Ovary (tissue), 9 donors: ENCODE results near the gene TUBA1B. TPM values are rescaled to one million over a fixed set of nuclear protein-coding genes. Genes with fewer than 3 reads are reported as not detected.

ENCODE experiments used
- DNase-seq, 5 donors: peaks; one replicate each; pipeline ENCODE4 v3.0.0-alpha.2; 2019 to 2020
- H3K27ac ChIP-seq, 2 donors: fragments of 200-600 bp; one replicate each; pipeline versions ENCODE4 v1.5.1 to v1.8.0; 2019 to 2022
- H3K27me3 ChIP-seq: fragments of 200-600 bp; one replicate; pipeline ENCODE4 v1.8.0; 2022
- H3K36me3 ChIP-seq: fragments of 200-600 bp; sonication (generic); one replicate; pipeline ENCODE4 v1.5.1; 2019
- H3K4me1 ChIP-seq: one replicate; pipeline ENCODE4 v1.8.1; 2013; ENCODE audit warnings: mild to moderate bottlenecking, moderate library complexity; ENCODE audit not compliant: insufficient read depth
- H3K4me3 ChIP-seq: fragments of 200-600 bp; sonication (generic); one replicate; pipeline ENCODE4 v1.5.1; 2017
- H3K9me3 ChIP-seq, 2 donors: fragments of 200-600 bp in 1 of 2; sonication (generic) in 1 of 2; one replicate each; pipeline versions ENCODE4 v1.5.1 to v1.8.1; 2013 to 2019; ENCODE audit warnings: mild to moderate bottlenecking in 1 of 2, moderate library complexity in 1 of 2
- CTCF ChIP-seq, 3 donors: fragments of 450-650 bp in 2 of 3; fragments of 200-600 bp in 1 of 3; IDR thresholded peaks; one replicate each; pipeline versions ENCODE4 v1.5.1 to v1.8.0; 2016 to 2022; ENCODE audit warnings: antibody characterized with exemption in 3 of 3, mild to moderate bottlenecking in 1 of 3
- EP300 ChIP-seq: sonication (generic); formaldehyde crosslinking; IDR thresholded peaks from one replicate; pipeline ENCODE4 v1.6.1; 2017; ENCODE audit warnings: antibody characterized with exemption
- POLR2A ChIP-seq: fragments of 450-650 bp; IDR thresholded peaks from one replicate; pipeline ENCODE4 v1.6.1; 2017; ENCODE audit warnings: antibody characterized with exemption, mild to moderate bottlenecking, moderate library complexity
- WGBS, 3 donors: extraction: QIAGEN DNeasy Blood & Tissue Kit in 1 of 3; methylation state at CpG; one replicate each; pipeline versions ENCODE4 v1.1.5 to v1.1.7; 2013 to 2017; 5-methylcytosine and 5-hydroxymethylcytosine counted together
- intact Hi-C, 4 donors: fragments of 100-400 bp; cut with DNase I; formaldehyde crosslinking; loops; one replicate each; pipeline versions ENCODE4 v1.11.0 to v1.15.1; 2022 to 2023
- polyA plus RNA-seq, 2 donors: library from polyadenylated mRNA; stranded (reverse); fragments of 200-250 nt in 1 of 2; fragments of 350-450 nt in 1 of 2; fragmentation: Illumina TruSeq in 1 of 2; extraction: RNeasy Lipid Tissue Mini Kit (QIAGEN cat#74804) in 1 of 2; gene quantifications; one replicate each; pipeline ENCODE4 v1.2.3, GENCODE V29; 2013 to 2014
- total RNA-seq, 7 donors: library from RNA; depleted of rRNA in 2 of 7; stranded (reverse); fragments of >200 nt in 2 of 7; fragmentation: NEBNext Ultra II Directional in 3 of 7; extraction: Animal tissue kit (Norgen Biotek cat#: 25700) in 3 of 7; gene quantifications; one replicate each; pipeline versions ENCODE4 v1.1.0 to v1.2.4, GENCODE V29; 2016 to 2023
- donor health status: DM: no; HTN: no; CAD: no; lungs with moderate emphysema.
- donor health status: DM: no; HTN: no; CAD: no.
- donor health status: Bipolar disorder and iron deficiency.
- donor health status: DM: yes; HTN: yes; CAD: no.
- donor health status: DM: no; HTN: no; CAD: no.
- donor health status: DM: yes; HTN: yes; CAD: no.

TUBA1B gene
- total and polyA plus RNA-seq, 9 donors = 281 to 705 (median 340) TPM

- no peak overlapping the region for H3K27ac ChIP-seq
- no peaks in the 10 kb centered on the region for H3K4me1 ChIP-seq
- WGBS, 3 donors = 70 to 76% (median 74%) methylated on average over 6 of the region's 6 CpGs
Observed at GRCh38 chr12:49161092-49161795, 30.0 kb upstream of the TUBA1B start.

DNA sequence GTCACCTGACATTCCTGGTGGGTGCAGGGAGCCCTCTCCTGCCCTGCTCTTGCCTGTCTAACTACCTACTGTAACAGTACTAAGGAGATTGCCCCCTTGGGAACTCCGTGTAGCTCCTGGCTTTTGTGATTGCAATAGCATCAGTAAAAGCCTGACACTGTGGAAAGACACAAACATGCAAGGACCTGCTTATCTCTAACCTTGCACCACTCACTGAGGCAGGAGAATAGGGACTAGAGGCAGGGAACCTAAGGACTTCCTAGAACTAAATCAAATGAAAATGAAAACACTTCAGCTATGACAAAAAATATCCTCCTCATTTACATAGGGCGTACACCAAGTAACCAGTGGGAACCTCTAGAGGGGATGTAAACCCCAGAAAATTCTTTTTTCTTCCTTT is 29.2 kb upstream of the TUBA1B start:
- Histone ChIP-seq H3K4me3 (no peak overlapping the region), H3K36me3 (no peaks in the 10 kb centered on the region), H3K9me3 (no peaks in the 10 kb centered on the region), H3K27me3 (no peaks in the 10 kb centered on the region), H3K4me1 (no peaks in the 10 kb centered on the region), H3K27ac (no peak overlapping the region)
- no peak for DNase-seq
- TF ChIP-seq POLR2A = no peak
- TF ChIP-seq EP300 = no peak
- no peak for TF ChIP-seq CTCF (IDR thresholded peaks at IDR 0.05)
- intact Hi-C loops = no loop called here
- 73 to 88% (median 75%) methylated on average over 2 of the region's 2 CpGs for WGBS, 3 donors

More at GRCh38 chr12:49161092-49161795, 30.0 kb upstream of the TUBA1B start:
- TF ChIP-seq POLR2A = no peak
- no peak for TF ChIP-seq CTCF (IDR thresholded peaks at IDR 0.05)
- TF ChIP-seq EP300 = no peak
- H3K27me3 ChIP-seq = no peaks in the 10 kb centered on the region
- no peak overlapping the region for H3K4me3 ChIP-seq
- no peaks in the 10 kb centered on the region for H3K9me3 ChIP-seq
- intact Hi-C loops = no loop called here
- no peaks in the 10 kb centered on the region for H3K36me3 ChIP-seq
- DNase-seq = no peak

DNA sequence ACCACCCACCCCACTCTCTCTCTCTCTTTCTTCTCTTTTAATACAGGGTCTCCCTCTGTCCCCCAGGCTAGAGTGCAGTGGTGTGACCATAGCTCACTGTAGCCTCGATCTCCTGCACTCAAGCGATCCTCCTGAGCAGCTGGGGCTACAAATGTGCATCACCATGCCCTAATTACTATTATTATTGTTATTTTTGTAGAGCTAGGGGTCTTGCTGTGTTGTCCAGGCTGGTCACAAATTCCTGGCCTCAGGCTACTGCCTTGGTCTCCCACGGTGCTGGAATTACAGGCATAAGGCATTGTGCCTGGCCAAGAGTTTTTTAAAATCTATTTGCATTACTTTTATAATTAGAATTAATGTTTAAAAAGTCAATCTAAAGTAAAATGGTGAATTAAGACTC is 23.0 kb upstream of the TUBA1B start:
- Histone ChIP-seq H3K4me3 (no peak overlapping the region), H3K4me1 (no peaks in the 10 kb centered on the region), H3K27ac (no peak overlapping the region), H3K27me3 (no peaks in the 10 kb centered on the region), H3K36me3 (no peaks in the 10 kb centered on the region), H3K9me3 (no peaks in the 10 kb centered on the region)
- intact Hi-C loops = no loop called here
- no peak for DNase-seq
- TF ChIP-seq POLR2A = no peak
- 57 to 74% (median 73%) methylated on average over 3 of the region's 3 CpGs for WGBS, 3 donors

DNA sequence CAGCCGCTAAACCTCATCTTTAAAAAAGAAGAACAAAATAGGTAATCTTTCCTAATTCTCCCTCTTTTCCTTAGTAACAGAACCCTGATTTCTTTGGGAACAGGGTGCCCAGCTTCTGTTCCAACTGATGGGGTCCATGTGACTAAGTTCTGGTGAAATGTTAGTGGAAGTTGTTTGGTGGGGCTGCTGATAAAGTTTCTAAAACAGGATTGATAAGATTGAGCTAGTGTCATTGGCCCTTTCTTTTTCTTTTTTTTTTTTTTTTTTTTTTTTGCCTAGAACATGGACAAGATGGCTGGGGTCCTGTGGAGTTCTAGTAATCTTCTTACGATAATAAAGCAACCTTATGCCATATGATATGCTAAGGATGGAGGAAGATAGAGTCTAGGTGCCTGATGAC is 16.2 kb upstream of the TUBA1B start:
- 92 to 95% (median 94%) methylated on average over 2 of the region's 2 CpGs for WGBS, 3 donors
- no peak overlapping the region for H3K4me3 ChIP-seq
- intact Hi-C loops = no loop called here

More for the DNA sequence above, 16.2 kb upstream of the TUBA1B start:
- Histone ChIP-seq H3K4me1 (no peaks in the 10 kb centered on the region), H3K36me3 (no peaks in the 10 kb centered on the region), H3K9me3 (no peaks in the 10 kb centered on the region), H3K27ac (no peak overlapping the region), H3K27me3 (no peaks in the 10 kb centered on the region)
- DNase-seq = no peak
- no peak for TF ChIP-seq POLR2A
- no peak for TF ChIP-seq EP300
- no peak for TF ChIP-seq CTCF (IDR thresholded peaks at IDR 0.05)
